NCI-H2196 (cell line): Measurements from ENCODE around the gene MEX3A.
A peak's percentile ranks its signal among the peaks of the same experiment; 100 is the strongest.
"Not testable (repeated sequence)": the region's sequence is repeated elsewhere in the genome, so short reads cannot be mapped to it uniquely, and the experiment has no call there.

Source experiments
- DNase-seq: peaks from one replicate; lab custom pipeline; 2025; ENCODE audit not compliant: unreplicated experiment; lab: John Stamatoyannopoulos, UW

MEX3A gene

GRCh38 chr1:156082309-156083091, at the start of gene MEX3A:
MEX3A (minus strand) TSS chr1:156082465; CDS start chr1:156081998, 467 bp downstream.
- peak; percentile 70 for DNase-seq

- no peak for DNase-seq
Measured at GRCh38 chr1:156130578-156130942, 48.3 kb upstream of the MEX3A start.

GRCh38 chr1:156129687-156130577, 47.7 kb upstream of the MEX3A start:
- peak; percentile 92 for DNase-seq

- no peak for DNase-seq
Measured at GRCh38 chr1:156128654-156129597, 46.7 kb upstream of the MEX3A start.

GRCh38 chr1:156128308-156128653, 46.0 kb upstream of the MEX3A start:
- DNase-seq, result no peak

- no peak for DNase-seq
Measured at GRCh38 chr1:156126630-156127534, 44.6 kb upstream of the MEX3A start.

- peak; percentile 69 for DNase-seq
Measured at GRCh38 chr1:156126043-156126629, 43.9 kb upstream of the MEX3A start.

- not testable (repeated sequence) for DNase-seq
Measured at GRCh38 chr1:156125544-156125943, 43.3 kb upstream of the MEX3A start.

GRCh38 chr1:156124557-156125483, 42.6 kb upstream of the MEX3A start:
- peak; percentile 31 for DNase-seq

GRCh38 chr1:156123356-156124196, 41.3 kb upstream of the MEX3A start:
- peak; percentile 97 for DNase-seq

- DNase-seq, result peak; percentile 80
Measured at GRCh38 chr1:156122519-156123355, 40.5 kb upstream of the MEX3A start.

GRCh38 chr1:156122086-156122485, 39.8 kb upstream of the MEX3A start:
- DNase-seq, result no peak

GRCh38 chr1:156121457-156121856, 39.2 kb upstream of the MEX3A start:
- DNase-seq, result no peak

- DNase-seq, result not testable (repeated sequence)
Measured at GRCh38 chr1:156121005-156121404, 38.7 kb upstream of the MEX3A start.

- no peak for DNase-seq
Measured at GRCh38 chr1:156120318-156120717, 38.1 kb upstream of the MEX3A start.

- no peak for DNase-seq
Measured at GRCh38 chr1:156119503-156120209, 37.4 kb upstream of the MEX3A start.
